Neutrophil (primary cell): ENCODE data around the gene SFSWAP.
A peak's percentile ranks its signal among the peaks of the same experiment; 100 is the strongest.
"Not testable (repeated sequence)": the region's sequence is repeated elsewhere in the genome, so short reads cannot be mapped to it uniquely, and the experiment has no call there.

Source experiments
- H3K27ac ChIP-seq: fragments of 200-600 bp; sonication (generic); 2 replicates; pipeline ENCODE4 v1.5.1; 2016; ENCODE audit warnings: mild to moderate bottlenecking, moderate library complexity
- H3K27me3 ChIP-seq: fragments of 200-600 bp; sonication (generic); 2 replicates; pipeline ENCODE4 v1.6.0; 2016; ENCODE audit warnings: mild to moderate bottlenecking
- H3K36me3 ChIP-seq: fragments of 200-600 bp; sonication (generic); 2 replicates; pipeline ENCODE4 v1.5.1; 2017
- H3K4me1 ChIP-seq, 2 experiments: fragments of 200-600 bp in 1 of 2; sonication (generic) in 1 of 2; 1 replicate in 1 of 2; 2 replicates in 1 of 2; pipeline versions ENCODE4 v1.5.1 to v1.6.1; 2013 to 2016; ENCODE audit warnings: low read depth in 1 of 2, low read length in 1 of 2, mild to moderate bottlenecking in 1 of 2, moderate library complexity in 1 of 2; ENCODE audit not compliant: control insufficient read depth in 1 of 2, insufficient read depth in 1 of 2
- H3K4me3 ChIP-seq, 2 experiments: fragments of 200-600 bp in 1 of 2; sonication (generic) in 1 of 2; 1 replicate in 1 of 2; 2 replicates in 1 of 2; pipeline ENCODE4 v1.5.1; 2013 to 2016; ENCODE audit warnings: low read depth in 1 of 2, low read length in 1 of 2, mild to moderate bottlenecking in 1 of 2, moderate library complexity in 1 of 2
- H3K9me3 ChIP-seq: fragments of 200-600 bp; sonication (generic); 2 replicates; pipeline ENCODE4 v1.5.1; 2016
- TF ChIP-seq, protein P1 (sequence below): fragments of 200-600 bp; sonication (generic); IDR thresholded peaks from 2 replicates; pipeline ENCODE4 v1.5.1; 2016; ENCODE audit warnings: antibody characterized with exemption

The SFSWAP gene

DNA sequence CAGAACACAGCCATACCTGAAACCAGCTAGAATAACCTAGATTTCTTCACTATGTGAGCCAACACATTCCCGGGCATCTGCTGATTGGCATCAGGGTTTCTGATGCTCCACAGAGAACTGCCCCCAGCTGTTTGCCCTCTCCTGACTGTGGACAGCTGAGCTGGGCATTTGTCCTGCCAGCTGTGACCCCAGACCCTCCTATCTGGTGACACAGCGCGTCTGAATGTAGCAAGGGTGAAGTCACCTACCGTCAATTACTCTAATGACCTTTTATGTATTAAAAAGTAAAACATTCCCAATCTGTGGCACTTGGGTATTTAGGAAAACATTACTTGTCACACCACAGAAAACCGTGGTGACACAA is 29.7 kb upstream of the SFSWAP start:
- H3K27me3 ChIP-seq, result no peaks in the 10 kb centered on the region
- TF ChIP-seq, protein P1, sequence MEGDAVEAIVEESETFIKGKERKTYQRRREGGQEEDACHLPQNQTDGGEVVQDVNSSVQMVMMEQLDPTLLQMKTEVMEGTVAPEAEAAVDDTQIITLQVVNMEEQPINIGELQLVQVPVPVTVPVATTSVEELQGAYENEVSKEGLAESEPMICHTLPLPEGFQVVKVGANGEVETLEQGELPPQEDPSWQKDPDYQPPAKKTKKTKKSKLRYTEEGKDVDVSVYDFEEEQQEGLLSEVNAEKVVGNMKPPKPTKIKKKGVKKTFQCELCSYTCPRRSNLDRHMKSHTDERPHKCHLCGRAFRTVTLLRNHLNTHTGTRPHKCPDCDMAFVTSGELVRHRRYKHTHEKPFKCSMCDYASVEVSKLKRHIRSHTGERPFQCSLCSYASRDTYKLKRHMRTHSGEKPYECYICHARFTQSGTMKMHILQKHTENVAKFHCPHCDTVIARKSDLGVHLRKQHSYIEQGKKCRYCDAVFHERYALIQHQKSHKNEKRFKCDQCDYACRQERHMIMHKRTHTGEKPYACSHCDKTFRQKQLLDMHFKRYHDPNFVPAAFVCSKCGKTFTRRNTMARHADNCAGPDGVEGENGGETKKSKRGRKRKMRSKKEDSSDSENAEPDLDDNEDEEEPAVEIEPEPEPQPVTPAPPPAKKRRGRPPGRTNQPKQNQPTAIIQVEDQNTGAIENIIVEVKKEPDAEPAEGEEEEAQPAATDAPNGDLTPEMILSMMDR, result no peak

GRCh38 chr12:131681746-131682509 is 29.0 kb upstream of the SFSWAP start:
- peaks cover 18 to 19% of the 10 kb centered on the region in 2 experiments for H3K4me1 ChIP-seq
- peak overlapping the region; percentile 77 for H3K27ac ChIP-seq
- not testable (repeated sequence) for H3K9me3 ChIP-seq, H3K36me3 ChIP-seq, H3K27me3 ChIP-seq
- peak overlapping the region; percentile 55 to 61 for H3K4me3 ChIP-seq

More for the DNA sequence above, 29.7 kb upstream of the SFSWAP start:
- Histone ChIP-seq H3K4me3 (peak overlapping the region in 1 of 2 experiments; percentile 55), H3K36me3 (no peaks in the 10 kb centered on the region), H3K4me1 (peaks cover 18 to 19% of the 10 kb centered on the region in 2 experiments), H3K27ac (peak overlapping the region; percentile 77), H3K9me3 (no peaks in the 10 kb centered on the region)

GRCh38 chr12:131682510-131682895 is 28.4 kb upstream of the SFSWAP start:
- no peaks in the 10 kb centered on the region for H3K9me3 ChIP-seq
- TF ChIP-seq, protein P1, result no peak
- H3K27me3 ChIP-seq, result no peaks in the 10 kb centered on the region
- peak overlapping the region in 1 of 2 experiments; percentile 61 for H3K4me3 ChIP-seq
- H3K36me3 ChIP-seq, result no peaks in the 10 kb centered on the region
- peak overlapping the region; percentile 77 for H3K27ac ChIP-seq
- H3K4me1 ChIP-seq, result peaks cover 18 to 19% of the 10 kb centered on the region in 2 experiments

GRCh38 chr12:131683266-131684014 is 27.4 kb upstream of the SFSWAP start:
- TF ChIP-seq, protein P1, result no peak
- peaks cover 18 to 19% of the 10 kb centered on the region in 2 experiments for H3K4me1 ChIP-seq
- H3K27me3 ChIP-seq, result no peaks in the 10 kb centered on the region
- H3K27ac ChIP-seq, result peak overlapping the region; percentile 9
- H3K9me3 ChIP-seq, result no peaks in the 10 kb centered on the region
- H3K36me3 ChIP-seq, result no peaks in the 10 kb centered on the region
- H3K4me3 ChIP-seq, result no peak overlapping the region

GRCh38 chr12:131684015-131684725 is 26.7 kb upstream of the SFSWAP start:
- no peak overlapping the region for H3K4me3 ChIP-seq
- TF ChIP-seq, protein P1, result no peak
- H3K4me1 ChIP-seq, result peaks cover 18 to 19% of the 10 kb centered on the region in 2 experiments
- peak overlapping the region; percentile 9 for H3K27ac ChIP-seq
- H3K9me3 ChIP-seq, result no peaks in the 10 kb centered on the region
- no peaks in the 10 kb centered on the region for H3K27me3 ChIP-seq
- H3K36me3 ChIP-seq, result no peaks in the 10 kb centered on the region
